ENCODE data around the gene FAF1. TPM values are rescaled to one million over a fixed set of nuclear protein-coding genes. Genes with fewer than 3 reads are reported as not detected.

Gene FAF1
- total and polyA plus RNA-seq, 9 of the 15 experiments (the other 6 are each of a cell fraction or from before 2014, with no cell fraction given), result 48.7 to 225 (median 118) TPM

DNA sequence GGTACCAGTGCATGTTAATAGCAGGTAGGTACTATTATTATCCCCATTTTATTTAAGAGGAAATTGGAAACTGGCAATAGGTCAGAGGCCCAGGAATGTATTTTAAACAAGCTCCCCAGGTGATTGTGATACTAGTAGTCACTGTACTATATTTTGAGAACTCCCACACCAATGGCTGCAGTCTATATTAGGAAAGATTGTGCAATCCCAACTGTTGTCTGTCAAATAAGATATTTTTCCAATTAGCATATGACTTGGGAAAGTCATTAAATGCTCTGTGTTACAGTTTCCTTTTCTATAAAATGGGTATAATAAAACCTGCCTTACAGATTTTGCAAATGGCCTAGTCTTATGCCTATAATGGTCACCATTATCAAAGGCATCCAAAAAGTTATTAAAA is 442.6 kb downstream of the FAF1 start:
- FAIRE-seq, result no peak
- in situ Hi-C loops (cut with MboI) (no loop called here), intact Hi-C loops (cut with micrococcal nuclease) (no loop called here)
- H3K4me2 ChIP-seq (ENCODE audit: insufficient read depth, low read length), result no peak overlapping the region
- no peaks in the 10 kb centered on the region for H3K27me3 ChIP-seq (ENCODE audit: control insufficient read depth in 2 of 2, insufficient read depth in 2 of 2, low read length in 2 of 2)
- no peaks in the 10 kb centered on the region for H3K4me1 ChIP-seq (replicated peaks in 1 of 2; ENCODE audit: control insufficient read depth in 2 of 2, insufficient read depth in 2 of 2, low read length in 2 of 2)
- H2AFZ ChIP-seq (ENCODE audit: low read depth, low read length), result no peak overlapping the region
- H4K20me1 ChIP-seq (replicated peaks; ENCODE audit: control insufficient read depth, insufficient read depth, low read length), result no peaks in the 10 kb centered on the region
- DNase-seq (ENCODE audit: extremely low read depth in 1 of 4, low spot score in 3 of 4), result no peak
- H3K36me3 ChIP-seq (ENCODE audit: control insufficient read depth, insufficient read depth, low read length), result peaks cover 20% of the 10 kb centered on the region; the same call in 2 of the 3 replicates
- BruUV-seq (replicated peaks), result no TSS peak
- H3K9me3 ChIP-seq (replicated peaks; ENCODE audit: control insufficient read depth, insufficient read depth, low read depth, low read length), result no peaks in the 10 kb centered on the region
- ChIA-PET CTCF (ENCODE audit: low intra/inter-chr PET ratio) (interaction anchor here (0.6 kb wide), 1 partner anchor 172 kb away, joined by 4 read pairs; no protein-coding TSS in a partner anchor), POLR2A (no interaction called here)
- ATAC-seq, result no peak
- no peak overlapping the region for H3K4me3 ChIP-seq
- H3K27ac ChIP-seq (ENCODE audit: extremely low read depth, low read depth, low read length), result no peak overlapping the region
- no peaks in the 10 kb centered on the region for H3K9me1 ChIP-seq (ENCODE audit: control insufficient read depth, insufficient read depth, low read length)
- no peaks in the 10 kb centered on the region for H3K79me2 ChIP-seq (ENCODE audit: control insufficient read depth, insufficient read depth, low read length)
- H3K9ac ChIP-seq (ENCODE audit: insufficient read depth in 1 of 2, low read depth in 2 of 2, low read length in 2 of 2), result no peak overlapping the region
- no peak for TF ChIP-seq PHB (CRISPR knock-in tag; IDR thresholded peaks at IDR 0.05)
- no peak for TF ChIP-seq ZNF143 (CRISPR knock-in tag; IDR thresholded peaks at IDR 0.05)
- TF ChIP-seq MEF2A (IDR thresholded peaks at IDR 0.05; ENCODE audit: control insufficient read depth, low read depth, low read length), result peak; percentile 53; the same call in 1 of the 2 replicates
- TF ChIP-seq E2F3 (CRISPR knock-in tag; IDR thresholded peaks at IDR 0.05), result no peak
- TF ChIP-seq ZNF263 (CRISPR knock-in tag; IDR thresholded peaks at IDR 0.05; ENCODE audit: borderline replicate concordance), result no peak
- TF ChIP-seq ERF (CRISPR knock-in tag; IDR thresholded peaks at IDR 0.05), result no peak
- peak; percentile 93 for TF ChIP-seq CEBPB (tag; IDR thresholded peaks at IDR 0.05)
- no peak for TF ChIP-seq ZNF444 (CRISPR knock-in tag; IDR thresholded peaks at IDR 0.05)
- no peak for TF ChIP-seq HES1 (IDR thresholded peaks at IDR 0.05; ENCODE audit: low read depth)
- no peak for TF ChIP-seq HDGF (IDR thresholded peaks at IDR 0.05)
- no peak for TF ChIP-seq TFE3 (CRISPR knock-in tag; IDR thresholded peaks at IDR 0.05)
- no peak for TF ChIP-seq CEBPG (CRISPR knock-in tag; IDR thresholded peaks at IDR 0.05)
- peak; percentile 85 to 86 for TF ChIP-seq CEBPG (tag; conservative IDR thresholded peaks at IDR 0.05 in 1 of 2, IDR thresholded peaks at IDR 0.05 in 1 of 2)
- TF ChIP-seq ZC3H4 (CRISPR knock-in tag; IDR thresholded peaks at IDR 0.05; ENCODE audit: borderline replicate concordance), result no peak

All from K562 (cell line).